GM21529 (cell line): ENCODE results near the gene ZNF785.
"Not testable (repeated sequence)": the region's sequence is repeated elsewhere in the genome, so short reads cannot be mapped to it uniquely, and the experiment has no call there.

ENCODE experiments used
- ATAC-seq: cut with Tn5 transposase; IDR thresholded peaks from one replicate; pipeline ENCODE4 v1.9.1; 2021; ENCODE audit not compliant: unreplicated experiment

Gene ZNF785

DNA sequence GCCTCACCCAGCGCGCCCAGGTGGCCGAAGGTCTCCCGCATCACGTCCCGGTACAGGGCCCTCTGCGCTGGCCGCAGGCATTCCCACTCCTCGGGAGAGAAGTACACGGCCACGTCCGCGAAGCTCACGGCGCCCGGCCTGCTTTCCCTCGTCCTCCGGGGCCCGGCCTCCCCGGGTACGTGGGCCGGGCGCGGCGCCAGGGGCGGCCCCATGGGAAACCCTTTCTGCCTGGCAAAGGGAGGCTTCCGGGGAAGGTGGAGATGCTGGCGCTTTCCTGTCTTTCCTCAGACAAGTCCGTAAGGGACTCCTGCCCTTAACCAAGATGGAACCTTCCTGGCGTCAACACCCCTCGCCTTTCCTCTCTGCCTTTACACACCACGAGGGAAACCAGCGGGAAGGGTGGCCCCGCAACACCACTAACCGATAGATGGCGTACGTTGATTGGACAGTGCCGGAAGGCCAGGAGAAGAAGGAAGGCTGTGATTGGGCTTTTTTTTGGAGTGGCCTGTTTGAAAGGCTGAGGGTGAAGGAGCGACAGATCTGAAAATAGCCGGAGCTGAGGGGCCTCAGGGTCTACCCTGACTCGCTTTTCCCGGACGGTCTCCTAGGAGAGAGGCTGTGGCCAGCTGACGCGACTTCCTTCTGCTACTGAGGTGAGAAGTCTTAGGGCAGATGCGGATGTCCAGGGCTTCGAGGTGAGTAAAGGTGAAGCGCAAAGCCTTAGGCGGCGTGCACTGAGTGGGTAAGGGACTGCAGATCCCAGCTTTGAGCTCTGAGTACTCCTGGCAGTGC, at the start of gene ZNF785:
Gene ZNF785 (minus strand): TSS at position 298 of the 792 bp plus-strand sequence. CDS start 86 bp downstream, at position 212.
- ATAC-seq = peak; percentile 92

- ATAC-seq = no peak
These were observed 48.0 kb upstream of the ZNF785 start for GRCh38 chr16:30633526-30633925.

DNA sequence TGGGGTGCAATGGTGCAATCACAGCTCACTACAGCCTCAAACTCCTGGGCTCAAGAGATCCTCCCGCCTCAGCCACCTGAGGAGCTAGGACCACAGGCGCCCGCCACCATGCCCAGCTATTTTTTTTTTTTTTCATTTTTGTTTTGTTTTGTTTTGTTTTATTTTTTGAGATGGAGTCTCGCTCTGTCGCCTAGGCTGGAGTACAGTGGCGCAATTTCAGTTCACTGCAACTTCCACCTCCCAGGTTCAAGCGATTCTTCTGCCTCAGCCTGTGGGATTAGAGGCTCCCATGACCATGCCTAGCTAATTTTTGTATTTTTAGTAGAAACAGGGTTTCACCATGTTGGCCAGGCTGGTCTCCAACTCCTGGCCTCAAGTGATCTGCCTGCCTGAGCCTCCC, 47.0 kb upstream of the ZNF785 start:
- not testable (repeated sequence) for ATAC-seq

- ATAC-seq = no peak
These were observed 43.4 kb upstream of the ZNF785 start for GRCh38 chr16:30628628-30629540.

DNA sequence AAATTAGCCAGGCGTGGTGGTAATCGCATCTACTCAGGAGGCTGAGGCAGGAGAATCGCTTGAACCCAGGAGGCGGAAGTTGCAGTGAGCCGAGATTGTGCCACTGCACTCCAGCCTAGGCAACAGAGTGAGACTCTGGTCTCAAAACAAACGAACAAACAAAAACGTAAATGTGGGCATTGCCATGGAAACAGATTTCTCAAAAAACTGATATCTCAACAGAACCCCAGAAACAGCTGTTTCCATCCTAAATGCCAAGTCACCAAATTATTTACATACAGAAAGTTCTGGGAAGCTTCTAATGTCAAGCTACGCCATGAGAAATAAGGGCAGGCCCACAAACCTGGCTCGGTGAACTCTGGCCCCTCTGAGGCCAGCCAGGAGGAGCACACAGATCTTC, 40.7 kb upstream of the ZNF785 start:
- no peak for ATAC-seq

- ATAC-seq = no peak
These were observed 38.2 kb upstream of the ZNF785 start for GRCh38 chr16:30623536-30624283.

DNA sequence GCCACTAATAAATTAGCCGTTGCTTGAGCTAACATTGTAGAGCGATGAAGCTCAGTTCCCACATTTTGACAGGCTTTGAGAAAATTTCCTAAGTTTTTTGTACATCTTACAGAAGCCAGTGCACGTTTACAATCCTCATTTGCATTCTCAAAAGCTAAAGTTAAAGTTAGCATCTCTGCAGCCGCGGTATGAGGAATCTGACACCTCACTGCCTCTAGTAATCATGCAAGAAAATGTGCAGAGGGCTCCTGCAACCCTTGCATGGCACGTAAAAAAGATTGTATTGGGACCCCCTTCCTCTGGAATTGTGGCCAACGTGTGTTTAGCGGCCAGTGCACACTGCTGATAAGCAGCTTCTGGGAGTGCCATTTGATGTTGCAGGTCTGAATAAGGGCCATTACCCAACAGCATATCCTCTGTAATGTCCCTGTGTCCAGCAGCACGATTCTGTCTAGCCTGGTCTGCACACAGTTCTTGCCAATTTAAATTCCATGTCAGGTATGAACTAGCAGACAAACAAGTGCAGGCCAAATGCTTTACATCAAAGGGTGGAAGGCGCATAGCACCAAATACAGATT, 37.0 kb upstream of the ZNF785 start:
- no peak for ATAC-seq

- ATAC-seq = no peak
These were observed 36.3 kb upstream of the ZNF785 start for GRCh38 chr16:30621765-30622164.

- ATAC-seq = no peak
These were observed 34.7 kb upstream of the ZNF785 start for GRCh38 chr16:30620169-30620568.

DNA sequence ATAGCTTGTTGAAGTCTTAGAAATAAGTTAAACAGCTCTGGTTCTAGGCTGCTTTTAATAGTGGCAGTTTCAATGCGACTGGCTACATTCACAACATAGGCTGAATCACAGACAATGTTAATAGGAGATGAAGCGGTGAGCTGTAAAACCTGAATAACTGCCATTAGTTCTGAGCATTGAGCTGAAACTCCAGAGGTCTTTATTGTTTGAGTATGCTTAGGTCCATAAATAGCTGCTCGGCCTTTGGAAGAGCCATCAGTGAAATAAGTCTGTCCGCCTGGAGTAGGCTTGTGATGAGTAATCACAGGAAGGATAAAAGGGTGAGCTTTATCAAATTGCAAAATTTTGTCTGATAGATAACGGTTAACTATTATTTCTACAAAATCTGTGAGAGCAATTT, 34.1 kb upstream of the ZNF785 start:
- ATAC-seq = no peak

- no peak for ATAC-seq
These were observed 33.7 kb upstream of the ZNF785 start for GRCh38 chr16:30619202-30619601.

DNA sequence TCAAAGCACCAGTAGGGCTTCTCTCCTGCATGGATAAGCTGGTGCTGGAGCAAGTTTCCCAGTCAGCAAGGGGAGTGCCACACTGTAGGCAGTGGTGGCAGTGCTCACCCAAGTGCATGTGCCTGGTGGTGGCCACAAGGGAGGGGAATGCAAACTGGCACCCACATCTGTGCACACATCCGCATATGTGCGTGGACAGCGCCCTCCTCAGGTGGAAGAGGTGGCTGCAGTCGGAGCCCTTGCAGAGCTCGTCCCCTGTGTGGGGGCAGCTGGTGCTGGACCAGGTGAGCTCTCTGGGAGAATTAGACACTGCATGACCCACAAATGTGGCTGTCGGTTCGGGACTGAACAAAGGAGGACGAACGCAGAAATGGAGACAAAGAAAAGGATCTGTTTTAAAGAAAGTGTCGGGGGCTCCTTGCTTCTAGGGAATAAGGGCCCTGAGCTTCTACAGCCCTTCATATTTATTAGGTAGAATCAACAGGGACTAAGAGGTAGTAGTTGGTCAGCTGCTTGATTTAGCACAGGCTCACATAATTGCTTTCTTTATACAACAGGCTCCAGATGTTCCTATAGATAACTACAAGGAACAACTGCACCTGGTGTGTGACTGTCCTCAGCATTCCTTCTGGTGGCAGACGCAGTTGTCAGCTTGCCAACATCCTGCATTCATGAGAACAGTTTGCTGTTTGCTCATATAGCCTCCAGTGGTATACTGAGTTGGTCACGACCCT, 30.0 kb upstream of the ZNF785 start:
- ATAC-seq = no peak

GRCh38 chr16:30609926-30610839, 24.7 kb upstream of the ZNF785 start, which contains the start of gene ZNF689:
Gene ZNF689 (minus strand): TSS chr16:30610389. CDS start chr16:30610041, 348 bp downstream.
- peak; percentile 85 for ATAC-seq

- ATAC-seq = peak; percentile 34
These were observed 23.8 kb upstream of the ZNF785 start for GRCh38 chr16:30609002-30609925.

DNA sequence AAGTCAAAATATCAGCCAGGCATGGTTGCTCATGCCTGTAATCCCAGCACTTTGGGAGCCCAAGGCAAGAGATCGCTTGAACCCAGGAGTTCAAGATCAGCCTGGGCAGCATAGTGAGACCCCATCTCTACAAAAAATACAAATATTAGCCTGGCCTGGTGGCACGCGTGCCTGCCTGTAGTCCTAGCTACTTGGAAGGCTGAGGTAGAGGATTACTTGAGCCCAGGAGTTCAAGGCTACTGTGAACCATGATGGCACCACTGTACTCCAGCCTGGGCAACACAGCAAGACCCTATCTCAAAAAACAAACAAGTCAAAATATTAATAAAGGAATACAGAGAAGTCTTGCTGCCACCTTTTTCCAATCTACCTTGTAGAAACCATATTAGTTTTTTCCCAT, 20.5 kb upstream of the ZNF785 start:
- no peak for ATAC-seq

DNA sequence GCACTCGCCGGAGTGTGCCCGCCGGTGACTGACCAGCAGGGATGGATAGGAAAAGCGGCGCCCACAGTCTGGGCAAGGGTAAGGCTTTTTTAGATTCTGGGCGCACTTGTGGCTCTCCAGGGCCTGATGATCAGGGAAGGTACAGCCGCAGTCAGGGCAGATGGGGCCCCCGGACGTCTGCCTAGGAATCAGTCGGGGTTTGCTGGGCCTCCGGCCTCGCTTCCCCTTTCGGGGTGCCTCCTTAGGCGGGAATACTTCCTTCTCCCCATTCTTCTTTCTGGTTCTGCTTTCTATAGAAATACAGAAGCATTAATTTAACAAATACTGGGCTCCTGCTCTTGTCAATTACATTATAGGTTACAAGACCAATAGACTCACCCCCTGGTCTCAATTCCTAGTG, 19.7 kb upstream of the ZNF785 start:
- ATAC-seq = no peak

GRCh38 chr16:30604316-30604947, 18.9 kb upstream of the ZNF785 start:
- no peak for ATAC-seq

DNA sequence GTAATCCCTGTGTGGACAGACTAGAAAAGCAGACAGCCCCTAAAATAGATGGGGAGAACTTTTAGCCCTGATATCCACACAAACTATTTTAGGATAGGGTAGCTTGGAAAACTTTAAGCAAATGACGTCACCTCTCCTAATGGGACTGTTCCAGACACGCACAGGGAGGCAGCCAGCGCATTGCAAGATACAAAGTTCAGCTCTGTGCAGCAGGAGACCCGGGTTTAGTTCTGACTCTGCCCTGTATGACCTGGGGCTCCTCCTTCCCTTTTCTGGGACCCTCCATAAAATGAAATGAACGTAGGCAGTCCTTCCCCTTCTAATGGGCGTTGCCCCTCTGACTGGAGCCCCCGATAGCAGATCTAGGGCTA, 18.4 kb upstream of the ZNF785 start:
- ATAC-seq = no peak
